ENCODE measurements around the gene ELMO1.

- TF ChIP-seq CTCF (conservative IDR thresholded peaks at IDR 0.05; ENCODE audit: low read depth in 2 of 2) (no peak), EZH2phosphoT487 (IDR thresholded peaks at IDR 0.05; ENCODE audit: unreplicated experiment) (no peak), POLR2AphosphoS5 (IDR thresholded peaks at IDR 0.05; ENCODE audit: low read depth) (no peak), EZH2 (IDR thresholded peaks at IDR 0.05; ENCODE audit: low read depth, unreplicated experiment) (no peak), ZNF114 (CRISPR knock-in tag; IDR thresholded peaks at IDR 0.05) (no peak), JUNB (IDR thresholded peaks at IDR 0.05; ENCODE audit: unreplicated experiment) (no peak), ETS1 (IDR thresholded peaks at IDR 0.05) (no peak)
- TF ChIP-seq, protein P1, sequence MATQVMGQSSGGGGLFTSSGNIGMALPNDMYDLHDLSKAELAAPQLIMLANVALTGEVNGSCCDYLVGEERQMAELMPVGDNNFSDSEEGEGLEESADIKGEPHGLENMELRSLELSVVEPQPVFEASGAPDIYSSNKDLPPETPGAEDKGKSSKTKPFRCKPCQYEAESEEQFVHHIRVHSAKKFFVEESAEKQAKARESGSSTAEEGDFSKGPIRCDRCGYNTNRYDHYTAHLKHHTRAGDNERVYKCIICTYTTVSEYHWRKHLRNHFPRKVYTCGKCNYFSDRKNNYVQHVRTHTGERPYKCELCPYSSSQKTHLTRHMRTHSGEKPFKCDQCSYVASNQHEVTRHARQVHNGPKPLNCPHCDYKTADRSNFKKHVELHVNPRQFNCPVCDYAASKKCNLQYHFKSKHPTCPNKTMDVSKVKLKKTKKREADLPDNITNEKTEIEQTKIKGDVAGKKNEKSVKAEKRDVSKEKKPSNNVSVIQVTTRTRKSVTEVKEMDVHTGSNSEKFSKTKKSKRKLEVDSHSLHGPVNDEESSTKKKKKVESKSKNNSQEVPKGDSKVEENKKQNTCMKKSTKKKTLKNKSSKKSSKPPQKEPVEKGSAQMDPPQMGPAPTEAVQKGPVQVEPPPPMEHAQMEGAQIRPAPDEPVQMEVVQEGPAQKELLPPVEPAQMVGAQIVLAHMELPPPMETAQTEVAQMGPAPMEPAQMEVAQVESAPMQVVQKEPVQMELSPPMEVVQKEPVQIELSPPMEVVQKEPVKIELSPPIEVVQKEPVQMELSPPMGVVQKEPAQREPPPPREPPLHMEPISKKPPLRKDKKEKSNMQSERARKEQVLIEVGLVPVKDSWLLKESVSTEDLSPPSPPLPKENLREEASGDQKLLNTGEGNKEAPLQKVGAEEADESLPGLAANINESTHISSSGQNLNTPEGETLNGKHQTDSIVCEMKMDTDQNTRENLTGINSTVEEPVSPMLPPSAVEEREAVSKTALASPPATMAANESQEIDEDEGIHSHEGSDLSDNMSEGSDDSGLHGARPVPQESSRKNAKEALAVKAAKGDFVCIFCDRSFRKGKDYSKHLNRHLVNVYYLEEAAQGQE (IDR thresholded peaks at IDR 0.05; ENCODE audit: unreplicated experiment): no peak
- TF ChIP-seq, protein P2, sequence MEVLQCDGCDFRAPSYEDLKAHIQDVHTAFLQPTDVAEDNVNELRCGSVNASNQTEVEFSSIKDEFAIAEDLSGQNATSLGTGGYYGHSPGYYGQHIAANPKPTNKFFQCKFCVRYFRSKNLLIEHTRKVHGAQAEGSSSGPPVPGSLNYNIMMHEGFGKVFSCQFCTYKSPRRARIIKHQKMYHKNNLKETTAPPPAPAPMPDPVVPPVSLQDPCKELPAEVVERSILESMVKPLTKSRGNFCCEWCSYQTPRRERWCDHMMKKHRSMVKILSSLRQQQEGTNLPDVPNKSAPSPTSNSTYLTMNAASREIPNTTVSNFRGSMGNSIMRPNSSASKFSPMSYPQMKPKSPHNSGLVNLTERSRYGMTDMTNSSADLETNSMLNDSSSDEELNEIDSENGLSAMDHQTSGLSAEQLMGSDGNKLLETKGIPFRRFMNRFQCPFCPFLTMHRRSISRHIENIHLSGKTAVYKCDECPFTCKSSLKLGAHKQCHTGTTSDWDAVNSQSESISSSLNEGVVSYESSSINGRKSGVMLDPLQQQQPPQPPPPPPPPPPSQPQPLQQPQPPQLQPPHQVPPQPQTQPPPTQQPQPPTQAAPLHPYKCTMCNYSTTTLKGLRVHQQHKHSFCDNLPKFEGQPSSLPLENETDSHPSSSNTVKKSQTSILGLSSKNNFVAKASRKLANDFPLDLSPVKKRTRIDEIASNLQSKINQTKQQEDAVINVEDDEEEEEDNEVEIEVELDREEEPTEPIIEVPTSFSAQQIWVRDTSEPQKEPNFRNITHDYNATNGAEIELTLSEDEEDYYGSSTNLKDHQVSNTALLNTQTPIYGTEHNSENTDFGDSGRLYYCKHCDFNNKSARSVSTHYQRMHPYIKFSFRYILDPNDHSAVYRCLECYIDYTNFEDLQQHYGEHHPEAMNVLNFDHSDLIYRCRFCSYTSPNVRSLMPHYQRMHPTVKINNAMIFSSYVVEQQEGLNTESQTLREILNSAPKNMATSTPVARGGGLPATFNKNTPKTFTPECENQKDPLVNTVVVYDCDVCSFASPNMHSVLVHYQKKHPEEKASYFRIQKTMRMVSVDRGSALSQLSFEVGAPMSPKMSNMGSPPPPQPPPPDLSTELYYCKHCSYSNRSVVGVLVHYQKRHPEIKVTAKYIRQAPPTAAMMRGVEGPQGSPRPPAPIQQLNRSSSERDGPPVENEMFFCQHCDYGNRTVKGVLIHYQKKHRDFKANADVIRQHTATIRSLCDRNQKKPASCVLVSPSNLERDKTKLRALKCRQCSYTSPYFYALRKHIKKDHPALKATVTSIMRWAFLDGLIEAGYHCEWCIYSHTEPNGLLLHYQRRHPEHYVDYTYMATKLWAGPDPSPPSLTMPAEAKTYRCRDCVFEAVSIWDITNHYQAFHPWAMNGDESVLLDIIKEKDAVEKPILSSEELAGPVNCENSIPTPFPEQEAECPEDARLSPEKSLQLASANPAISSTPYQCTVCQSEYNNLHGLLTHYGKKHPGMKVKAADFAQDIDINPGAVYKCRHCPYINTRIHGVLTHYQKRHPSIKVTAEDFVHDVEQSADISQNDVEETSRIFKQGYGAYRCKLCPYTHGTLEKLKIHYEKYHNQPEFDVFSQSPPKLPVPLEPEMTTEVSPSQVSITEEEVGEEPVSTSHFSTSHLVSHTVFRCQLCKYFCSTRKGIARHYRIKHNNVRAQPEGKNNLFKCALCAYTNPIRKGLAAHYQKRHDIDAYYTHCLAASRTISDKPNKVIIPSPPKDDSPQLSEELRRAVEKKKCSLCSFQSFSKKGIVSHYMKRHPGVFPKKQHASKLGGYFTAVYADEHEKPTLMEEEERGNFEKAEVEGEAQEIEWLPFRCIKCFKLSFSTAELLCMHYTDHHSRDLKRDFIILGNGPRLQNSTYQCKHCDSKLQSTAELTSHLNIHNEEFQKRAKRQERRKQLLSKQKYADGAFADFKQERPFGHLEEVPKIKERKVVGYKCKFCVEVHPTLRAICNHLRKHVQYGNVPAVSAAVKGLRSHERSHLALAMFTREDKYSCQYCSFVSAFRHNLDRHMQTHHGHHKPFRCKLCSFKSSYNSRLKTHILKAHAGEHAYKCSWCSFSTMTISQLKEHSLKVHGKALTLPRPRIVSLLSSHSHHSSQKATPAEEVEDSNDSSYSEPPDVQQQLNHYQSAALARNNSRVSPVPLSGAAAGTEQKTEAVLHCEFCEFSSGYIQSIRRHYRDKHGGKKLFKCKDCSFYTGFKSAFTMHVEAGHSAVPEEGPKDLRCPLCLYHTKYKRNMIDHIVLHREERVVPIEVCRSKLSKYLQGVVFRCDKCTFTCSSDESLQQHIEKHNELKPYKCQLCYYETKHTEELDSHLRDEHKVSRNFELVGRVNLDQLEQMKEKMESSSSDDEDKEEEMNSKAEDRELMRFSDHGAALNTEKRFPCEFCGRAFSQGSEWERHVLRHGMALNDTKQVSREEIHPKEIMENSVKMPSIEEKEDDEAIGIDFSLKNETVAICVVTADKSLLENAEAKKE (CRISPR knock-in tag; IDR thresholded peaks at IDR 0.05): no peak
Measured at GRCh38 chr7:36851382-36851781, 597.3 kb downstream of the ELMO1 start.

Data from GM23338 (cell line).